H1 (cell line): ENCODE data around the gene MBOAT1. TPM values are rescaled to one million over a fixed set of nuclear protein-coding genes. Genes with fewer than 3 reads are reported as not detected.

Experiments used
- CTCF ChIA-PET: fragments of 300-600 bp; sonication (Branson Sonifier 250); formaldehyde crosslinking; loops from one replicate; lab custom pipeline; 2021; ENCODE audit not compliant: partially characterized antibody; lab: Charles Lee
- POLR2A ChIA-PET: fragments of 300-600 bp; sonication (Branson Sonifier 250); formaldehyde crosslinking; loops from one replicate; lab custom pipeline; 2021; ENCODE audit warnings: inconsistent platforms; ENCODE audit not compliant: partially characterized antibody; lab: Charles Lee
- DNase-seq, 2 experiments: peaks; one replicate each; pipeline versions ENCODE4 v3.0.0 to v3.0.0-alpha.2; 2010 to 2022; ENCODE audit warnings: low spot score in 2 of 2, low read depth in 1 of 2, mixed read lengths in 1 of 2
- FAIRE-seq: peaks from 2 replicates; lab custom pipeline; 2011; peaks lifted over from hg19 to GRCh38; lab: Jason Lieb, UNC
- H2AFZ ChIP-seq: 2 replicates; pipeline ENCODE4 v1.8.1; 2012; ENCODE audit warnings: low read length, inconsistent platforms
- H2AK5ac ChIP-seq: 2 replicates; pipeline ENCODE4 v1.6.1; 2013; ENCODE audit warnings: low read depth, low read length
- H2BK120ac ChIP-seq: replicated peaks from 2 replicates; pipeline ENCODE3; 2013; ENCODE audit warnings: low read depth, low read length, inconsistent platforms
- H2BK12ac ChIP-seq: 2 replicates; pipeline ENCODE4 v1.6.1; 2013; ENCODE audit warnings: low read depth, low read length
- H2BK15ac ChIP-seq: 2 replicates; pipeline ENCODE4 v1.6.1; 2013; ENCODE audit warnings: low read length
- H2BK20ac ChIP-seq: 2 replicates; pipeline ENCODE4 v1.6.1; 2013; ENCODE audit warnings: low read length
- H2BK5ac ChIP-seq: 2 replicates; pipeline ENCODE4 v1.6.1; 2013; ENCODE audit warnings: low read depth, low read length
- H3K14ac ChIP-seq: 2 replicates; pipeline ENCODE4 v1.6.1; 2013; ENCODE audit warnings: inconsistent platforms; ENCODE audit not compliant: insufficient read length
- H3K18ac ChIP-seq: 2 replicates; pipeline ENCODE4 v1.6.1; 2013; ENCODE audit warnings: low read length; ENCODE audit errors: extremely low read depth
- H3K23ac ChIP-seq: 2 replicates; pipeline ENCODE4 v1.6.1; 2013; ENCODE audit warnings: inconsistent platforms; ENCODE audit not compliant: insufficient read length
- H3K23me2 ChIP-seq: 2 replicates; pipeline ENCODE4 v1.6.1; 2013; ENCODE audit warnings: low read depth, low read length
- H3K27ac ChIP-seq: 2 replicates; pipeline ENCODE4 v1.6.1; 2011; ENCODE audit warnings: low read depth, low read length, inconsistent platforms
- H3K27me3 ChIP-seq, 4 experiments: replicated peaks in 1 of 4; 1 replicate in 1 of 4; 2 replicates in 3 of 4; pipeline versions ENCODE4 v1.6.1 to v1.8.1; 2011 to 2013; ENCODE audit warnings: low read length in 3 of 4, mild to moderate bottlenecking in 3 of 4, inconsistent platforms in 2 of 4, mixed read lengths in 2 of 4, moderate library complexity in 1 of 4; ENCODE audit not compliant: control insufficient read depth in 3 of 4, insufficient read depth in 3 of 4; ENCODE audit errors: extremely low read depth in 1 of 4
- H3K36me3 ChIP-seq, 4 experiments: 2 replicates each; pipeline versions ENCODE4 v1.6.1 to v1.8.1; 2011 to 2013; ENCODE audit warnings: mild to moderate bottlenecking in 4 of 4, low read length in 3 of 4, moderate library complexity in 2 of 4, control low read depth in 1 of 4, inconsistent platforms in 1 of 4; ENCODE audit not compliant: insufficient read depth in 4 of 4, control insufficient read depth in 2 of 4
- H3K4ac ChIP-seq: replicated peaks from 2 replicates; pipeline ENCODE3; 2013; ENCODE audit warnings: low read length, low read depth, mixed read lengths, inconsistent platforms; ENCODE audit not compliant: insufficient read length
- H3K4me1 ChIP-seq, 4 experiments: replicated peaks in 1 of 4; 1 replicate in 1 of 4; 2 replicates in 3 of 4; pipeline versions ENCODE4 v1.6.1 to v1.8.1; 2011 to 2013; ENCODE audit warnings: low read length in 3 of 4, inconsistent platforms in 2 of 4, mixed read lengths in 1 of 4; ENCODE audit not compliant: insufficient read depth in 4 of 4, control insufficient read depth in 3 of 4
- H3K4me2 ChIP-seq, 2 experiments: 2 replicates each; pipeline versions ENCODE4 v1.6.1 to v1.8.1; 2011 to 2013; ENCODE audit warnings: low read depth in 2 of 2, low read length in 2 of 2, control low read depth in 1 of 2, inconsistent platforms in 1 of 2, mild to moderate bottlenecking in 1 of 2; ENCODE audit not compliant: insufficient read depth in 1 of 2
- H3K4me3 ChIP-seq, 4 experiments: fragments of 200-600, 300-600 bp in 1 of 4; sonication (generic), shearing (Covaris generic), sonication (Bioruptor Twin) in 1 of 4; 2 replicates each; pipeline versions ENCODE4 v1.5.1 to v1.8.1; 2011 to 2016; ENCODE audit warnings: low read length in 4 of 4, low read depth in 3 of 4, control low read depth in 2 of 4, inconsistent platforms in 2 of 4, mild to moderate bottlenecking in 2 of 4, mixed read lengths in 1 of 4, moderate library complexity in 1 of 4; ENCODE audit not compliant: insufficient read depth in 2 of 4; ENCODE audit errors: extremely low read depth in 1 of 4
- H3K56ac ChIP-seq: replicated peaks from 2 replicates; pipeline ENCODE3; 2013; ENCODE audit warnings: low read depth, mild to moderate bottlenecking, mixed read lengths, low read length, inconsistent platforms; ENCODE audit not compliant: insufficient read length
- H3K79me1 ChIP-seq: 2 replicates; pipeline ENCODE4 v1.6.1; 2013; ENCODE audit warnings: low read depth, low read length, control low read depth
- H3K79me2 ChIP-seq, 2 experiments: 2 replicates each; pipeline versions ENCODE4 v1.6.1 to v1.8.1; 2012 to 2013; ENCODE audit warnings: low read length in 2 of 2, mild to moderate bottlenecking in 2 of 2, inconsistent platforms in 1 of 2; ENCODE audit not compliant: insufficient read depth in 2 of 2, control insufficient read depth in 1 of 2
- H3K9ac ChIP-seq, 4 experiments: replicated peaks in 1 of 4; 1 replicate in 1 of 4; 2 replicates in 3 of 4; pipeline versions ENCODE4 v1.6.1 to v1.8.1; 2011 to 2013; ENCODE audit warnings: low read depth in 3 of 4, low read length in 3 of 4, control low read depth in 2 of 4, mild to moderate bottlenecking in 2 of 4, moderate library complexity in 2 of 4, inconsistent platforms in 1 of 4; ENCODE audit errors: extremely low read depth in 1 of 4
- H3K9me3 ChIP-seq, 2 experiments: 2 replicates each; pipeline versions ENCODE4 v1.6.1 to v1.8.1; 2012 to 2013; ENCODE audit warnings: mild to moderate bottlenecking in 2 of 2, moderate library complexity in 2 of 2, control low read depth in 1 of 2, inconsistent platforms in 1 of 2, low read depth in 1 of 2, low read length in 1 of 2, mixed read lengths in 1 of 2; ENCODE audit not compliant: insufficient read depth in 2 of 2
- H4K20me1 ChIP-seq, 2 experiments: replicated peaks in 1 of 2; 2 replicates each; pipeline versions ENCODE3 to v1.8.1; 2011 to 2013; ENCODE audit warnings: inconsistent platforms in 2 of 2, low read length in 2 of 2, mild to moderate bottlenecking in 1 of 2; ENCODE audit not compliant: insufficient read depth in 2 of 2, control insufficient read depth in 1 of 2
- H4K5ac ChIP-seq: 2 replicates; pipeline ENCODE4 v1.6.1; 2013; ENCODE audit warnings: low read length, low read depth, mixed read lengths, inconsistent platforms; ENCODE audit not compliant: insufficient read length
- H4K8ac ChIP-seq: 2 replicates; pipeline ENCODE4 v1.8.0; 2013; ENCODE audit warnings: mild to moderate bottlenecking, moderate library complexity, low read length, inconsistent platforms; ENCODE audit not compliant: insufficient read depth; ENCODE audit errors: extremely low read depth
- H4K91ac ChIP-seq: replicated peaks from 2 replicates; pipeline ENCODE3; 2013; ENCODE audit warnings: low read length, mixed read lengths, inconsistent platforms; ENCODE audit not compliant: insufficient read length
- FOSL1 ChIP-seq: IDR thresholded peaks from 2 replicates; pipeline ENCODE4 v1.6.1; 2011; ENCODE audit warnings: mild to moderate bottlenecking, low read depth, low read length, moderate library complexity; ENCODE audit not compliant: insufficient read depth
- MAX ChIP-seq: IDR thresholded peaks from 2 replicates; pipeline ENCODE4 v1.6.1; 2012; ENCODE audit warnings: inconsistent platforms
- POLR2A ChIP-seq, 2 experiments: IDR thresholded peaks; 1 replicate in 1 of 2; 2 replicates in 1 of 2; pipeline ENCODE4 v1.6.1; 2011; ENCODE audit warnings: low read depth in 2 of 2, low read length in 2 of 2, mild to moderate bottlenecking in 2 of 2; ENCODE audit errors: control extremely low read depth in 1 of 2
- whole genome bisulfite sequencing, 2 experiments: shearing (Covaris generic) in 1 of 2; methylation state at CpG; one replicate each; pipeline versions ENCODE4 v1.1.6 to v1.1.7; 2013 to 2015; ENCODE audit warnings: low lambda C conversion rate in 2 of 2, mixed read lengths in 2 of 2, inconsistent platforms in 1 of 2, low coverage in 1 of 2, missing lambda C conversion rate in 1 of 2; ENCODE audit not compliant: insufficient replicate concordance in 2 of 2, insufficient coverage in 1 of 2, insufficient read length in 1 of 2; ENCODE audit errors: extremely low coverage in 1 of 2, missing lambda C conversion rate in 1 of 2; 5-methylcytosine and 5-hydroxymethylcytosine counted together
- polyA plus RNA-seq, 7 experiments: library from polyadenylated mRNA; depleted of rRNA in 3 of 7; stranded (reverse) in 5 of 7; unstranded in 2 of 7; fragments of >200 nt in 5 of 7; fragments of 200-250 nt in 2 of 7; gene quantifications; 1 replicate in 5 of 7; 2 replicates in 1 of 7; 4 replicates in 1 of 7; pipeline versions ENCODE4 v1.2.1 to v1.2.3, GENCODE V29; 2011 to 2013; ENCODE audit warnings: missing spikeins in 2 of 7, mixed read lengths in 2 of 7
- total RNA-seq: library from RNA; stranded (reverse); fragmentation: NEBNext Ultra II Directional; extraction: Animal tissue kit (Norgen Biotek cat#: 25700); gene quantifications from 2 replicates; pipeline ENCODE4 v1.2.1, GENCODE V29; 2021

MBOAT1 gene
- total and polyA plus RNA-seq, 2 of the 8 experiments (the other 6 are each of a cell fraction or from before 2014, with no cell fraction given) = 4.9 to 19.5 TPM

- Histone ChIP-seq H3K9ac (no peak overlapping the region), H3K27me3 (no peaks in the 10 kb centered on the region), H2BK5ac (no peak overlapping the region), H3K56ac (no peak overlapping the region), H3K23me2 (no peaks in the 10 kb centered on the region), H3K18ac (no peak overlapping the region), H2BK15ac (no peak overlapping the region), H3K14ac (no peak overlapping the region), H2BK20ac (0 out of 2 replicates have a peak overlapping the region, but pooled peaks have one; percentile 13), H4K91ac (no peak overlapping the region), H3K4me1 (peaks cover 0 to 3% (median 0%) of the 10 kb centered on the region in 4 experiments; a peak in 1 of 7 replicates), H4K8ac (no peak overlapping the region), H3K23ac (no peak overlapping the region), H3K4me3 (no peak overlapping the region), H3K79me1 (no peaks in the 10 kb centered on the region), H3K36me3 (no peaks in the 10 kb centered on the region), H4K20me1 (no peaks in the 10 kb centered on the region), H3K27ac (no peak overlapping the region), H4K5ac (no peak overlapping the region), H2AFZ (0 out of 2 replicates have a peak overlapping the region, but pooled peaks have one; percentile 2), H2BK120ac (no peak overlapping the region), H3K4me2 (no peak overlapping the region), H3K4ac (no peak overlapping the region), H2AK5ac (no peak overlapping the region), H3K79me2 (no peaks in the 10 kb centered on the region), H2BK12ac (no peak overlapping the region), H3K9me3 (peaks cover 0 to 8% of the 10 kb centered on the region in 2 experiments; a peak in 1 of 4 replicates)
- ChIA-PET POLR2A (interaction anchor here (0.6 kb wide), 1 partner anchor 717 kb away, joined by 3 read pairs; no protein-coding TSS in a partner anchor), CTCF (interaction anchor here (1.1 kb wide), 1 partner anchor 12 kb away, joined by 3 read pairs; no protein-coding TSS in a partner anchor)
- DNase-seq (no peak), FAIRE-seq (no peak)
- 75% methylated on average over 2 of the region's 2 CpGs; no CpG with 5 or more reads in 1 of the 2 experiments for whole genome bisulfite sequencing, 2 experiments
- no peak for TF ChIP-seq POLR2A (IDR thresholded peaks at IDR 0.05; ENCODE audit: control extremely low read depth in 1 of 2, low read depth in 2 of 2, low read length in 2 of 2)
- TF ChIP-seq MAX = no peak
- TF ChIP-seq FOSL1 = no peak
These were observed 33.9 kb upstream of the MBOAT1 start for GRCh38 chr6:20246125-20246524.
